HG02973 (cell line): ENCODE results near the gene LAMP5.

Experiments
- ATAC-seq: cut with Tn5 transposase; IDR thresholded peaks from one replicate; pipeline ENCODE4 v1.9.1; 2021; ENCODE audit warnings: moderate library complexity; ENCODE audit not compliant: unreplicated experiment

LAMP5 gene

GRCh38 chr20:9514461-9515213 lies at the start of gene LAMP5:
Gene LAMP5, plus strand, starts transcription at chr20:9514590. Its CDS starts 263 bp downstream, at chr20:9514853.
- peak; percentile 48 for ATAC-seq

- ATAC-seq: no peak
Observed at GRCh38 chr20:9467995-9468394, 46.4 kb upstream of the LAMP5 start.

GRCh38 chr20:9474835-9475415 lies 39.5 kb upstream of the LAMP5 start:
- ATAC-seq: no peak

GRCh38 chr20:9475456-9475855 lies 38.9 kb upstream of the LAMP5 start:
- no peak for ATAC-seq

- no peak for ATAC-seq
Observed at GRCh38 chr20:9476174-9476573, 38.2 kb upstream of the LAMP5 start.

GRCh38 chr20:9476637-9477036 lies 37.8 kb upstream of the LAMP5 start:
- ATAC-seq: no peak

- no peak for ATAC-seq
Observed at GRCh38 chr20:9478771-9479170, 35.6 kb upstream of the LAMP5 start.

GRCh38 chr20:9480066-9480465 lies 34.3 kb upstream of the LAMP5 start:
- no peak for ATAC-seq

- no peak for ATAC-seq
Observed at GRCh38 chr20:9482180-9482579, 32.2 kb upstream of the LAMP5 start.

GRCh38 chr20:9483131-9483530 lies 31.3 kb upstream of the LAMP5 start:
- no peak for ATAC-seq

- ATAC-seq: no peak
Observed at GRCh38 chr20:9485614-9486340, 28.6 kb upstream of the LAMP5 start.

- no peak for ATAC-seq
Observed at GRCh38 chr20:9487231-9487630, 27.2 kb upstream of the LAMP5 start.

- ATAC-seq: no peak
Observed at GRCh38 chr20:9488063-9488462, 26.3 kb upstream of the LAMP5 start.

- no peak for ATAC-seq
Observed at GRCh38 chr20:9490161-9490560, 24.2 kb upstream of the LAMP5 start.

GRCh38 chr20:9490631-9491030 lies 23.8 kb upstream of the LAMP5 start:
- ATAC-seq: no peak

- no peak for ATAC-seq
Observed at GRCh38 chr20:9491324-9491723, 23.1 kb upstream of the LAMP5 start.

- no peak for ATAC-seq
Observed at GRCh38 chr20:9492067-9492466, 22.3 kb upstream of the LAMP5 start.

GRCh38 chr20:9493803-9494202 lies 20.6 kb upstream of the LAMP5 start:
- no peak for ATAC-seq

- ATAC-seq: no peak
Observed at GRCh38 chr20:9495701-9496100, 18.7 kb upstream of the LAMP5 start.

- no peak for ATAC-seq
Observed at GRCh38 chr20:9496155-9496554, 18.2 kb upstream of the LAMP5 start.

GRCh38 chr20:9498322-9498721 lies 16.1 kb upstream of the LAMP5 start:
- ATAC-seq: no peak
